Measurements from ENCODE around the gene AJAP1.

AJAP1 gene

DNA sequence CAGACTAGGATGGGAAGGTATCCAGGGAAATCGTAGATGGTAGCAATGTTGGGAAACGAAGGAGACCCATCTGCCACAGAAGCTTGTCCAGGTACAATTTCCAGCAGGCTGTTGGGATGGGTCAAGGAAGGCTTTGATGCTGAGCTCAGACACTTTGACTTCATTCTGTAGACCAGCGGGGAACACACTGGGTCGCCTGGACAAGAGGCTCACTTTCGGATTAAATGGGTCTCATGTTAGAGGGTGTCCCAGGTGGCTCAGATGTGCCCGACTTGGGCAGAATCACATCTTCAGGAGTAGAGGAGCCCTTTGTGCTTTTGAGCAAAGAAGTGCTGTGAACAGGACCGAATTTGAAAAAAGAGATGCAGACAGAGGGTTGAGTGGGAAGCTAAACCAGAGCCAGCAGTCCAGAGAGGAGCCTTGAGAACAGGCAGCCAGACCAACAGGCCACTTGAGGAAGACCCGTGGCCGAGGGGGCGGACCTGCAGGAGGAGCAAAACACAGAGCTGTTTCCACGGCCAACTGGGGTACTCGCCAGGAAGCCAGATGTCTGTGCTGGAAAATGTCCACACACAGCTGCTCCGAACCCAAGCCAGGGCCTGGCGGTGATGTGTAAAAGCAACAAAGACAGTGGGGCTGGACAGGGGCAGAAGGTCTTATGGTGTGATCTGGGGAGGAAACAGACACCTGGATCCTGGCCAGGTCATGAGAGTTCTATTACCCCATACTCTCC lies 146.9 kb downstream of the AJAP1 start:
- in situ Hi-C loops (cut with MboI; ENCODE audit: low sequenced_read_pairs) = no loop called here

DNA sequence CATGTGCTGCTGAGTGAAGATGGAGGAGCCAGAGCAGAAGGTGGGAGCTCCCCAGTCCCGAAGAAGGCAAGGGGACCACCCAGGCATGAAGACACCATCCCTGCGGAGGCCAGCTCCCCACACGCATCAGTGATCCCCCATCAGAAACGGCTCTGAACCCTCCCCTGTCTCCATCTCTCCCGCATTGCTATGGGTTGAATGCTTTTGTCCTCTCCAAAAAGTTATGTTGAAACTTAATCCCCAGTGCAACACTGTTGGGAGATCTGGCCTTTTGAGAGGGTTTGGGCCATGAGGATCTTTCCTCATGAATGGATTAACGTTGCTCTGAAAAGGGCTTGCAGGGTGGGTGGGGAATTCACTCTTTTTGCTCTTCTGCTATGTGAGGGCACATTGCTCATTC lies 147.6 kb downstream of the AJAP1 start:
- in situ Hi-C loops (cut with MboI; ENCODE audit: low sequenced_read_pairs) = no loop called here

DNA sequence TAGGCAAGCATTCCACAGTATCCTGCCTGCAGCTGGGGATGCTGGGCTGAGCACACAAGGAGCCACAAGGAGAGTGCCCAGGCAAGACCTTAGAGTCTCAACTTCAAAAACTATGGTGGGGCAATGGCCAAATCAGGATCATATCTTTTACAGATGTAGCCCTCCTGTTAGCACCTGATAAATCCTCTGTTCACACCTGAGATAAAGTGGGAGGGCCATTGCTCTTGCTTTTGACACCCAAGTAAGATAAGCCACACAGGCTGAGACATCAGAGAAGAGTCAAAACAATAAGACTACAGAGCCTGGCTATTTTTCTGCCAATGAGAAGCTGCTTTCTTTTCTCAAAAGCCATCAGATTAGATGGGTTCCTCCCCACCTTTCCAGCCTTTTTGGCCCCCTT lies 148.9 kb downstream of the AJAP1 start:
- in situ Hi-C loops (cut with MboI; ENCODE audit: low sequenced_read_pairs) = no loop called here

GRCh38 chr1:4805987-4806386 lies 151.6 kb downstream of the AJAP1 start:
- in situ Hi-C loops (cut with MboI; ENCODE audit: low sequenced_read_pairs) = no loop called here

DNA sequence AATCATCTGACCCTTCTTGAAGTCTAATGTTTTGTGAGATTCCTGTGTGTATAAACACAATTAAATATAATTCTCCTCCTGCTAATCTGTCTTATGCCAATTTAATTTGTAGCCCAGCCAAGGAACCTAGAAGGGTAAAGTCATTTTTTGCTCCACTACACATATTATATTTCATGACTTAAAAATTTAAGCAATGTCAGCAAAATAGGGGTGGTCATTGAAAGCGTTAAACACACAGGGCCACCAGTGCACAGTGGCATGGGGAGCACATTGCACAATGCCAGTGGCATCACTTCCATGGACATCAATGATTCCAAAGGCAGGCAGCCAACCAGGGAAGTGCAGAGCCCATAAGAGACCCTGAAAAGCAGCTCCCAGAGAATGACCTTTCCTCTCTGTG lies 166.1 kb downstream of the AJAP1 start:
- in situ Hi-C loops (cut with MboI; ENCODE audit: low sequenced_read_pairs) = no loop called here

DNA sequence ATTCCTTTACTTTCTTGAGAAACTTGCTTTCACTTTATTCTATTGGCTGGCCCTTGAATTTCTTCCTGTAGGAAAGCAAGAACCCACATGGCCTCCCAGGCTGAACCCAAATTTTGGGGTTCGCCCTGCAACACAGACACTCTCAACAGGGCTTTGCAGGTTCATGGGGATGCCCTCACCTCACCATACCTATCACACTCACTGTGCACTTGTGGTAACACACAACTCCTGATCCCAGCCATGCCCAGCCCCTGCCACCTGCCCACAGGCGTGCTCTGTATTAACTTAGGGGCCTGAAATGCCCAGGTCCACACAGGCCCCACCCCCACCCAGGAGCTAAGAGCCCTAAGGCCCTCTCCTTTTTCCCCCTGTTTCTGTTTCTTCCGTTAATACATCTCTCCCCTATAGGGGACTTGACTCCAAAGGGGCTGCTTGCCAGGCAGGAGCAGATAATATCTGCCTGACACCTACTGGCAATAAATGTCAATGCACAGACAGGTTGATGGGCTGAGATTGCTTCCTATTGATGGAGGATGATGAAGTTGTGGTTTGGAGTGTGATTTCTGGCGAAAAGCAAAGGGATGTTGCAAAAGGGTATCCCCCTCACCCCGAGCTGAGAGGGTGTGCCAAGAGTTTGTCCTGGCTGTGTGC lies 171.5 kb downstream of the AJAP1 start:
- in situ Hi-C loops (cut with MboI; ENCODE audit: low sequenced_read_pairs) = no loop called here

GRCh38 chr1:4830707-4831106 lies 176.3 kb downstream of the AJAP1 start:
- in situ Hi-C loops (cut with MboI; ENCODE audit: low sequenced_read_pairs) = no loop called here

GRCh38 chr1:4836574-4836973 lies 182.2 kb downstream of the AJAP1 start:
- in situ Hi-C loops (cut with MboI; ENCODE audit: low sequenced_read_pairs) = no loop called here

DNA sequence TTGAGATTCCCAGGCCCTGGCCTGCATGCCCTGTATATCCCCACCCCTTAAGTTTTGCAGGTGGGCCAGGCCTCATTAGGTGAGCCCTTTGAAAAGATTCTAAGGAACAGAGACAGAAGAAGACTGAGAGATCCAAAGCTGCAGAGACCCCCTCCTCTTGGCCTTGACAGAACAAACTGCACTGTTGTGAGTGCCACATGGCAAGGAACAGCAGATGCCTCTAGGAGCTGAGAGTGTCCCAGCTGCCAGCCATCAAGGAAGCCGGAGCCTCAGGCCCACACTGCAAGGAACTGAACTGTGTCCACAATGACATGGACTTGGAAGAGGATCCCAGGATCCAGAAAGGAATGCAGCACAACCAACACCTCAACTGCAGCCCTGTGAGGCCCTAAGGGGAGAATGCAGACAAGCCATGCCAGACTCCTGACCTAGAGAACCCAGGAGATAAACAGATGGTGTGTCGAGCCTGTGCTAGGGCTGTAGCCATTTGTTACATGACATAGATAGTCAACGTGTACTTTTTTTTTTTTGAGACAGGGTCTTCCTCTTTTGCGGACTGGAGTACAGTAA lies 182.7 kb downstream of the AJAP1 start:
- in situ Hi-C loops (cut with MboI; ENCODE audit: low sequenced_read_pairs) = no loop called here

DNA sequence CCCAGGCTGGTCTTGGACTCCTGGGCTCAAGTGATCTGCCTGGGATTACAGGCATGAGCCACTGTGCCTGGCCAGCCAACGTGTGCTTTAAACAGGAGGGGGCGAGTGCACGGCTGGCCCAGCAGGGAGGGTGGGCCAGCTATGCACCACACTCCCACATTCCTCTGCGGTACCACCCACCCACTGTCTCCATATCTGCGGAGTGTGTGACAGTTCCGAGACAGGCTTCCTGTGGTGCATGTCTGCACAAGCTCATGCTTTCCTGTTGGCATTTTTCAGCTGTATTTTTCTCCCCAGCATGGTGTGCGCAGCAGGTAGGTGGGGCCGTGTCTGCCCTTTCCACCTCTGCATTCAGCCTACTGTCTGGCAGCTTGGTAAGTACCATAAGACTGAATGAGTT lies 183.3 kb downstream of the AJAP1 start:
- in situ Hi-C loops (cut with MboI; ENCODE audit: low sequenced_read_pairs) = no loop called here

DNA sequence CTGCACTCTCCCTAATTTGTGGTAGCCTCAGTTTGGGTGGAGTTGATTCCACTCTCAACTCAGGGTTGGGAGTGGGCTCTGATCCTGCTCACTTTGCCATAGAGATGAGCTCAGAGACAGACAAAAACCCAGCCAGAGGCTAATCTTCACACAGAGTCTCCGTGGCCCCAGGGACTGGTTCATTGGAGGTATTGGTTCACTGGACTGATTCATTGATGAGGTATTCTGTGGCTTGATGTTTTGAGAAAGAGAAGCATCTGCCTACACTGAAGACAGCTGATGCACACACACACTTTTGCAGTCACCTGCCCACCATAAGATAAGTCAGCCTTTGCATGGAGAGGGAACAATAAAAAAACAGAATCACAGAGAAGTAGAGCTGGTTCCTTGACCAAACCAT lies 183.8 kb downstream of the AJAP1 start:
- in situ Hi-C loops (cut with MboI; ENCODE audit: low sequenced_read_pairs) = no loop called here
